Loucy (cell line): ENCODE data around the gene CEP70.

Experiments
- EZH2phosphoT487 ChIP-seq: fragments of 200-600 bp; IDR thresholded peaks from 2 replicates; pipeline ENCODE4 v1.6.1; 2018; ENCODE audit warnings: antibody characterized with exemption, mild to moderate bottlenecking, moderate library complexity, borderline replicate concordance
- TF ChIP-seq, protein P1 (sequence below): fragments of 200-600 bp; sonication (generic); conservative IDR thresholded peaks from 2 replicates; pipeline ENCODE4 v1.5.1; 2014; ENCODE audit warnings: mild to moderate bottlenecking, antibody characterized with exemption, low read length

- no peak for TF ChIP-seq EZH2phosphoT487
- TF ChIP-seq, protein P1, sequence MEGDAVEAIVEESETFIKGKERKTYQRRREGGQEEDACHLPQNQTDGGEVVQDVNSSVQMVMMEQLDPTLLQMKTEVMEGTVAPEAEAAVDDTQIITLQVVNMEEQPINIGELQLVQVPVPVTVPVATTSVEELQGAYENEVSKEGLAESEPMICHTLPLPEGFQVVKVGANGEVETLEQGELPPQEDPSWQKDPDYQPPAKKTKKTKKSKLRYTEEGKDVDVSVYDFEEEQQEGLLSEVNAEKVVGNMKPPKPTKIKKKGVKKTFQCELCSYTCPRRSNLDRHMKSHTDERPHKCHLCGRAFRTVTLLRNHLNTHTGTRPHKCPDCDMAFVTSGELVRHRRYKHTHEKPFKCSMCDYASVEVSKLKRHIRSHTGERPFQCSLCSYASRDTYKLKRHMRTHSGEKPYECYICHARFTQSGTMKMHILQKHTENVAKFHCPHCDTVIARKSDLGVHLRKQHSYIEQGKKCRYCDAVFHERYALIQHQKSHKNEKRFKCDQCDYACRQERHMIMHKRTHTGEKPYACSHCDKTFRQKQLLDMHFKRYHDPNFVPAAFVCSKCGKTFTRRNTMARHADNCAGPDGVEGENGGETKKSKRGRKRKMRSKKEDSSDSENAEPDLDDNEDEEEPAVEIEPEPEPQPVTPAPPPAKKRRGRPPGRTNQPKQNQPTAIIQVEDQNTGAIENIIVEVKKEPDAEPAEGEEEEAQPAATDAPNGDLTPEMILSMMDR = no peak
Measured at GRCh38 chr3:138491971-138492370, 102.1 kb downstream of the CEP70 start.
